H1 (cell line): Measurements from ENCODE around the gene SERPINB8. TPM values are rescaled to one million over a fixed set of nuclear protein-coding genes. Genes with fewer than 3 reads are reported as not detected.

Source experiments
- CTCF ChIA-PET: fragments of 300-600 bp; sonication (Branson Sonifier 250); formaldehyde crosslinking; loops from one replicate; lab custom pipeline; 2021; ENCODE audit not compliant: partially characterized antibody; lab: Charles Lee
- POLR2A ChIA-PET: fragments of 300-600 bp; sonication (Branson Sonifier 250); formaldehyde crosslinking; loops from one replicate; lab custom pipeline; 2021; ENCODE audit warnings: inconsistent platforms; ENCODE audit not compliant: partially characterized antibody; lab: Charles Lee
- DNase-seq, 2 experiments: peaks; one replicate each; pipeline versions ENCODE4 v3.0.0 to v3.0.0-alpha.2; 2010 to 2022; ENCODE audit warnings: low spot score in 2 of 2, low read depth in 1 of 2, mixed read lengths in 1 of 2
- FAIRE-seq: peaks from 2 replicates; lab custom pipeline; 2011; peaks lifted over from hg19 to GRCh38; lab: Jason Lieb, UNC
- H2AFZ ChIP-seq: 2 replicates; pipeline ENCODE4 v1.8.1; 2012; ENCODE audit warnings: low read length, inconsistent platforms
- H2AK5ac ChIP-seq: 2 replicates; pipeline ENCODE4 v1.6.1; 2013; ENCODE audit warnings: low read depth, low read length
- H2BK120ac ChIP-seq: replicated peaks from 2 replicates; pipeline ENCODE3; 2013; ENCODE audit warnings: low read depth, low read length, inconsistent platforms
- H2BK12ac ChIP-seq: 2 replicates; pipeline ENCODE4 v1.6.1; 2013; ENCODE audit warnings: low read depth, low read length
- H2BK15ac ChIP-seq: 2 replicates; pipeline ENCODE4 v1.6.1; 2013; ENCODE audit warnings: low read length
- H2BK20ac ChIP-seq: 2 replicates; pipeline ENCODE4 v1.6.1; 2013; ENCODE audit warnings: low read length
- H2BK5ac ChIP-seq: 2 replicates; pipeline ENCODE4 v1.6.1; 2013; ENCODE audit warnings: low read depth, low read length
- H3K14ac ChIP-seq: 2 replicates; pipeline ENCODE4 v1.6.1; 2013; ENCODE audit warnings: inconsistent platforms; ENCODE audit not compliant: insufficient read length
- H3K18ac ChIP-seq: 2 replicates; pipeline ENCODE4 v1.6.1; 2013; ENCODE audit warnings: low read length; ENCODE audit errors: extremely low read depth
- H3K23ac ChIP-seq: 2 replicates; pipeline ENCODE4 v1.6.1; 2013; ENCODE audit warnings: inconsistent platforms; ENCODE audit not compliant: insufficient read length
- H3K23me2 ChIP-seq: 2 replicates; pipeline ENCODE4 v1.6.1; 2013; ENCODE audit warnings: low read depth, low read length
- H3K27ac ChIP-seq: 2 replicates; pipeline ENCODE4 v1.6.1; 2011; ENCODE audit warnings: low read depth, low read length, inconsistent platforms
- H3K27me3 ChIP-seq, 4 experiments: replicated peaks in 1 of 4; 1 replicate in 1 of 4; 2 replicates in 3 of 4; pipeline versions ENCODE4 v1.6.1 to v1.8.1; 2011 to 2013; ENCODE audit warnings: low read length in 3 of 4, mild to moderate bottlenecking in 3 of 4, inconsistent platforms in 2 of 4, mixed read lengths in 2 of 4, moderate library complexity in 1 of 4; ENCODE audit not compliant: control insufficient read depth in 3 of 4, insufficient read depth in 3 of 4; ENCODE audit errors: extremely low read depth in 1 of 4
- H3K36me3 ChIP-seq, 4 experiments: 2 replicates each; pipeline versions ENCODE4 v1.6.1 to v1.8.1; 2011 to 2013; ENCODE audit warnings: mild to moderate bottlenecking in 4 of 4, low read length in 3 of 4, moderate library complexity in 2 of 4, control low read depth in 1 of 4, inconsistent platforms in 1 of 4; ENCODE audit not compliant: insufficient read depth in 4 of 4, control insufficient read depth in 2 of 4
- H3K4ac ChIP-seq: replicated peaks from 2 replicates; pipeline ENCODE3; 2013; ENCODE audit warnings: low read length, low read depth, mixed read lengths, inconsistent platforms; ENCODE audit not compliant: insufficient read length
- H3K4me1 ChIP-seq, 4 experiments: replicated peaks in 1 of 4; 1 replicate in 1 of 4; 2 replicates in 3 of 4; pipeline versions ENCODE4 v1.6.1 to v1.8.1; 2011 to 2013; ENCODE audit warnings: low read length in 3 of 4, inconsistent platforms in 2 of 4, mixed read lengths in 1 of 4; ENCODE audit not compliant: insufficient read depth in 4 of 4, control insufficient read depth in 3 of 4
- H3K4me2 ChIP-seq, 2 experiments: 2 replicates each; pipeline versions ENCODE4 v1.6.1 to v1.8.1; 2011 to 2013; ENCODE audit warnings: low read depth in 2 of 2, low read length in 2 of 2, control low read depth in 1 of 2, inconsistent platforms in 1 of 2, mild to moderate bottlenecking in 1 of 2; ENCODE audit not compliant: insufficient read depth in 1 of 2
- H3K4me3 ChIP-seq, 4 experiments: fragments of 200-600, 300-600 bp in 1 of 4; sonication (generic), shearing (Covaris generic), sonication (Bioruptor Twin) in 1 of 4; 2 replicates each; pipeline versions ENCODE4 v1.5.1 to v1.8.1; 2011 to 2016; ENCODE audit warnings: low read length in 4 of 4, low read depth in 3 of 4, control low read depth in 2 of 4, inconsistent platforms in 2 of 4, mild to moderate bottlenecking in 2 of 4, mixed read lengths in 1 of 4, moderate library complexity in 1 of 4; ENCODE audit not compliant: insufficient read depth in 2 of 4; ENCODE audit errors: extremely low read depth in 1 of 4
- H3K56ac ChIP-seq: replicated peaks from 2 replicates; pipeline ENCODE3; 2013; ENCODE audit warnings: low read depth, mild to moderate bottlenecking, mixed read lengths, low read length, inconsistent platforms; ENCODE audit not compliant: insufficient read length
- H3K79me1 ChIP-seq: 2 replicates; pipeline ENCODE4 v1.6.1; 2013; ENCODE audit warnings: low read depth, low read length, control low read depth
- H3K79me2 ChIP-seq, 2 experiments: 2 replicates each; pipeline versions ENCODE4 v1.6.1 to v1.8.1; 2012 to 2013; ENCODE audit warnings: low read length in 2 of 2, mild to moderate bottlenecking in 2 of 2, inconsistent platforms in 1 of 2; ENCODE audit not compliant: insufficient read depth in 2 of 2, control insufficient read depth in 1 of 2
- H3K9ac ChIP-seq, 4 experiments: replicated peaks in 1 of 4; 1 replicate in 1 of 4; 2 replicates in 3 of 4; pipeline versions ENCODE4 v1.6.1 to v1.8.1; 2011 to 2013; ENCODE audit warnings: low read depth in 3 of 4, low read length in 3 of 4, control low read depth in 2 of 4, mild to moderate bottlenecking in 2 of 4, moderate library complexity in 2 of 4, inconsistent platforms in 1 of 4; ENCODE audit errors: extremely low read depth in 1 of 4
- H3K9me3 ChIP-seq, 2 experiments: 2 replicates each; pipeline versions ENCODE4 v1.6.1 to v1.8.1; 2012 to 2013; ENCODE audit warnings: mild to moderate bottlenecking in 2 of 2, moderate library complexity in 2 of 2, control low read depth in 1 of 2, inconsistent platforms in 1 of 2, low read depth in 1 of 2, low read length in 1 of 2, mixed read lengths in 1 of 2; ENCODE audit not compliant: insufficient read depth in 2 of 2
- H4K20me1 ChIP-seq, 2 experiments: replicated peaks in 1 of 2; 2 replicates each; pipeline versions ENCODE3 to v1.8.1; 2011 to 2013; ENCODE audit warnings: inconsistent platforms in 2 of 2, low read length in 2 of 2, mild to moderate bottlenecking in 1 of 2; ENCODE audit not compliant: insufficient read depth in 2 of 2, control insufficient read depth in 1 of 2
- H4K5ac ChIP-seq: 2 replicates; pipeline ENCODE4 v1.6.1; 2013; ENCODE audit warnings: low read length, low read depth, mixed read lengths, inconsistent platforms; ENCODE audit not compliant: insufficient read length
- H4K8ac ChIP-seq: 2 replicates; pipeline ENCODE4 v1.8.0; 2013; ENCODE audit warnings: mild to moderate bottlenecking, moderate library complexity, low read length, inconsistent platforms; ENCODE audit not compliant: insufficient read depth; ENCODE audit errors: extremely low read depth
- H4K91ac ChIP-seq: replicated peaks from 2 replicates; pipeline ENCODE3; 2013; ENCODE audit warnings: low read length, mixed read lengths, inconsistent platforms; ENCODE audit not compliant: insufficient read length
- BACH1 ChIP-seq: IDR thresholded peaks from 2 replicates; pipeline ENCODE4 v1.6.1; 2012; ENCODE audit warnings: low read length, improper control_type of control experiment
- PHF8 ChIP-seq: fragments of 200-600 bp; sonication (generic); conservative IDR thresholded peaks from 2 replicates; pipeline ENCODE4 v1.7.1; 2012; ENCODE audit warnings: low read depth, mild to moderate bottlenecking, inconsistent platforms, low read length, moderate library complexity
- TEAD4 ChIP-seq: IDR thresholded peaks from 2 replicates; pipeline ENCODE4 v1.6.1; 2012; ENCODE audit warnings: low read depth, low read length, inconsistent platforms, mixed read lengths
- WGBS, 2 experiments: shearing (Covaris generic) in 1 of 2; methylation state at CpG; one replicate each; pipeline versions ENCODE4 v1.1.6 to v1.1.7; 2013 to 2015; ENCODE audit warnings: low lambda C conversion rate in 2 of 2, mixed read lengths in 2 of 2, inconsistent platforms in 1 of 2, low coverage in 1 of 2, missing lambda C conversion rate in 1 of 2; ENCODE audit not compliant: insufficient replicate concordance in 2 of 2, insufficient coverage in 1 of 2, insufficient read length in 1 of 2; ENCODE audit errors: extremely low coverage in 1 of 2, missing lambda C conversion rate in 1 of 2; 5-methylcytosine and 5-hydroxymethylcytosine counted together
- polyA plus RNA-seq, 7 experiments: library from polyadenylated mRNA; depleted of rRNA in 3 of 7; stranded (reverse) in 5 of 7; unstranded in 2 of 7; fragments of >200 nt in 5 of 7; fragments of 200-250 nt in 2 of 7; gene quantifications; 1 replicate in 5 of 7; 2 replicates in 1 of 7; 4 replicates in 1 of 7; pipeline versions ENCODE4 v1.2.1 to v1.2.3, GENCODE V29; 2011 to 2013; ENCODE audit warnings: missing spikeins in 2 of 7, mixed read lengths in 2 of 7
- total RNA-seq: library from RNA; stranded (reverse); fragmentation: NEBNext Ultra II Directional; extraction: Animal tissue kit (Norgen Biotek cat#: 25700); gene quantifications from 2 replicates; pipeline ENCODE4 v1.2.1, GENCODE V29; 2021

SERPINB8 gene
- total and polyA plus RNA-seq, 2 of the 8 experiments (the other 6 are each of a cell fraction or from before 2014, with no cell fraction given), result 0.42 to 1.2 TPM

GRCh38 chr18:63986885-63987284, 17.0 kb downstream of the SERPINB8 start:
- H2BK20ac ChIP-seq, result no peak overlapping the region
- H3K4me3 ChIP-seq, result no peak overlapping the region
- ChIA-PET CTCF (interaction anchor here (5.5 to 6.3 kb wide), 2 partner anchors 9 to 24 kb away, joined by 34 to 36 read pairs; no protein-coding TSS in a partner anchor), POLR2A (no interaction called here)
- no peak overlapping the region for H3K14ac ChIP-seq
- DNase-seq (no peak), FAIRE-seq (no peak)
- no peak overlapping the region for H3K56ac ChIP-seq
- H2BK120ac ChIP-seq, result no peak overlapping the region
- H2BK12ac ChIP-seq, result no peak overlapping the region
- no peak for TF ChIP-seq PHF8
- TF ChIP-seq BACH1, result no peak
- TF ChIP-seq TEAD4, result peak; percentile 39; the same call in 1 of the 2 replicates
- H3K23me2 ChIP-seq, result no peaks in the 10 kb centered on the region
- no peak overlapping the region for H2BK5ac ChIP-seq
- no peak overlapping the region for H3K4ac ChIP-seq
- H3K18ac ChIP-seq, result no peak overlapping the region
- no peak overlapping the region for H2BK15ac ChIP-seq
- H3K27ac ChIP-seq, result no peak overlapping the region
- no peak overlapping the region for H4K91ac ChIP-seq
- WGBS, 2 experiments, result 86% methylated on average over 7 of the region's 7 CpGs; no CpG with 5 or more reads in 1 of the 2 experiments
- H3K36me3 ChIP-seq, result no peaks in the 10 kb centered on the region
- no peak overlapping the region for H2AK5ac ChIP-seq
- H3K27me3 ChIP-seq, result 0 out of 7 replicates have a peak, but pooled peaks cover 0 to 3% (median 0%) of the 10 kb centered on the region in 4 experiments
- no peaks in the 10 kb centered on the region for H3K9me3 ChIP-seq
- no peaks in the 10 kb centered on the region for H4K20me1 ChIP-seq
- H3K4me1 ChIP-seq, result no peaks in the 10 kb centered on the region
- no peaks in the 10 kb centered on the region for H3K79me1 ChIP-seq
- H3K23ac ChIP-seq, result no peak overlapping the region
- H3K4me2 ChIP-seq, result no peak overlapping the region
- no peak overlapping the region for H3K9ac ChIP-seq
- no peak overlapping the region for H4K5ac ChIP-seq
- H4K8ac ChIP-seq, result no peak overlapping the region
- H2AFZ ChIP-seq, result no peak overlapping the region
- H3K79me2 ChIP-seq, result no peaks in the 10 kb centered on the region
